GM13976 (cell line): ENCODE data around the gene ZNF77.
"Not testable (repeated sequence)": the region's sequence is repeated elsewhere in the genome, so short reads cannot be mapped to it uniquely, and the experiment has no call there.

Experiments
- DNase-seq: peaks from one replicate; pipeline ENCODE4 v3.0.0; 2012; ENCODE audit warnings: low spot score
- CTCF ChIP-seq: IDR thresholded peaks from 2 replicates; pipeline ENCODE4 v1.5.1; 2012; ENCODE audit warnings: borderline replicate concordance, mild to moderate bottlenecking; ENCODE audit not compliant: insufficient read depth; ENCODE audit errors: extremely low read depth, missing control alignments, control extremely low read depth
- in situ Hi-C: fragments of 300-500 bp; cut with MboI; formaldehyde crosslinking; loops from one replicate; pipeline ENCODE4 v1.12.0; 2022; ENCODE audit warnings: low sequenced_read_pairs, mixed read lengths, inconsistent platforms; ENCODE audit not compliant: unreplicated experiment

The ZNF77 gene

GRCh38 chr19:2923510-2923909, 21.3 kb downstream of the ZNF77 start:
- in situ Hi-C loops, result no loop called here
- no peak for DNase-seq
- no peak for TF ChIP-seq CTCF

- TF ChIP-seq CTCF, result no peak
- no peak for DNase-seq
- in situ Hi-C loops, result no loop called here
Observed at GRCh38 chr19:2922987-2923386, 21.8 kb downstream of the ZNF77 start.

GRCh38 chr19:2917275-2918184, 27.2 kb downstream of the ZNF77 start:
- TF ChIP-seq CTCF, result no peak
- in situ Hi-C loops, result no loop called here

GRCh38 chr19:2912306-2912705, 32.5 kb downstream of the ZNF77 start:
- in situ Hi-C loops, result no loop called here
- DNase-seq, result no peak
- TF ChIP-seq CTCF, result no peak

More at GRCh38 chr19:2917275-2918184, 27.2 kb downstream of the ZNF77 start:
- DNase-seq, result no peak

- in situ Hi-C loops, result no loop called here
- no peak for DNase-seq
- TF ChIP-seq CTCF, result no peak
Observed at GRCh38 chr19:2906631-2907195, 38.1 kb downstream of the ZNF77 start.

- DNase-seq, result no peak
- no peak for TF ChIP-seq CTCF
- in situ Hi-C loops, result no loop called here
Observed at GRCh38 chr19:2905918-2906519, 38.8 kb downstream of the ZNF77 start.

- in situ Hi-C loops, DNase-seq: not testable (repeated sequence)
Observed at GRCh38 chr19:2903326-2903725, 41.4 kb downstream of the ZNF77 start.
